GF-D8 (cell line): ENCODE results near the gene KDM4D.
"Not testable (repeated sequence)": the region's sequence is repeated elsewhere in the genome, so short reads cannot be mapped to it uniquely, and the experiment has no call there.

ENCODE experiments used
- DNase-seq: peaks from one replicate; lab custom pipeline; 2025; lab: John Stamatoyannopoulos, UW

Gene KDM4D

DNA sequence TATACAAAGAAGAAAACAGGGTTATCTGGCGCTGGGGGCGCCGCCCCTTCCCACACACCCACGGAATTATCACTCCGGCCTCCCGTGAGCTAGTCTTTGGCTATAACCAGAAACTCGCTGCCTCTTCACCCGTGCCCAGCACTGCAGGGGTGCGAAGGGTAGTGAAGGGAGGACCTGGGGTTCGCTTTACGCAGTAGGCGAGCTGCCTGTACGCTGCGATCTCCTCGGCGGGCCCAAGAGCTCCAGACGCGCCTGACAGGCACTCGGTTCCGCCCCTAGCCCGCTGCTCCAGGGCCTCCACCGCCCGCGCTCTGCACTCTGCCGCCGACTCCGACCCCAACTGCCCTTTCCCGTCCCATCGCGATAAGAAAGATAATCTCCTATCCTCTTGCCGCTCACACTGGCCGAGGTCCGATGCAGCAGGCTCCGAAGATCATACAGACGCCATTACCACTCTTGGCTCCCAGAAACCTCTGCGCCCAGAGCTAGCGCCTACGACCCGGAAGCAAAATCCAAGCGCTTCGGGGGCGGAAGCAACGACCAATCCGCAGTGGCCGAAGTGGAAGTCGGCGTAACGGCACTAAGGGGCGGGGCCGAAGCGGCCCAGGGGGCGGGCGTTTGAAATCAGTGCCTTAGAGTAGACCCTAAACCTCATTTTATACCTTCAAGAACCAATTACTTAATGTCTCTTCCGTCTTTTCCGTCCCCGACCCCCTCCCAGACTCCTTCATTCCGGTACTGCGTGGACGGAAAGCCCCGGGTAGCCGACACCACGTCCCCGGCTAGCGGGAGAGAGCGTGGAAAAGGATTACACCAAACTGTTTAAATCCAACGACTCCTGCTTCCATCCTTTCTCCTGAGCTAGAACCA lies at the start of gene KDM4D, which contains the start of gene CWC15:
TSS of gene KDM4D (plus strand) at position 611 of the 870 bp plus-strand sequence. CDS start 23,664 bp downstream, outside the sequence.
TSS of gene CWC15 (minus strand) at position 458 of the 870 bp plus-strand sequence. CDS start 1,371 bp downstream, outside the sequence.
- DNase-seq, result peak; percentile 69

DNA sequence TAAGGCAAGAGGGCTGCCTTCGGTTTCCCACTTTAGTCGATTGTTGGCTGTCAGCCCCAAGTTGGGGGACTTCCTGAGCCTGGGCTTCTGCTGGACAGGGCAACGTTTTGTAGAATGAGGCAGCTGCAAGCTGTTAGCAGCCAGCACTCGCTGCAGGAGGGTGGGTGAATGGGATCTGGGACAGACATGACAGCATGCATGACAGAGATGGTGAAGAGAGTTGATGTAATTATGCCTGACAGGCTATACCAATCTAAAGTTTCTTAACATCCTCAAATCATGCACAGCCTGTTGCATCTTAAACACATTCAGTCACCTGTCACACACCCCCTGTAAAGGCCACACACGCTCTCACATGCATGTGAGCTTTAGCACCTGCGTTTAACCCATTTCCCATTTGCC lies 49.3 kb upstream of the KDM4D start:
- DNase-seq, result no peak

DNA sequence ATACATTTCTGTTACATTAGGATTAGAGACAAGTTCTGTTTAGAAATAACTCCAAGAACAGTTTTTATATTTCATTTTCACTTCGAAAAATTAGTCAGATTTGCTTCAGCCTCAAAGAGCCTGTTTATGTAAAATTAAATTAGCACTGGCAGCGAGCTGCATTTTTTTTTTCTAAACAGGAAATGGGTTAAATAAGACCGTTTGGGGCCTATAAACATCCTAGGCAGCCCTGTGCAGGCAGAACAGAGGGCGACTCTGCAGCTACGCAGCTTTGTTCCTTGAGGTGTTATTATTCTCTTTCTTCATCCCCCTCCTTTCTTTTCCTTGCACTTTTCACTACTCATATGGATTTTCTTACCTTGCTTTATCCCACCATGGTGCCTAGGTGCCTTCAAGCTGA lies 48.9 kb upstream of the KDM4D start:
- DNase-seq, result no peak

DNA sequence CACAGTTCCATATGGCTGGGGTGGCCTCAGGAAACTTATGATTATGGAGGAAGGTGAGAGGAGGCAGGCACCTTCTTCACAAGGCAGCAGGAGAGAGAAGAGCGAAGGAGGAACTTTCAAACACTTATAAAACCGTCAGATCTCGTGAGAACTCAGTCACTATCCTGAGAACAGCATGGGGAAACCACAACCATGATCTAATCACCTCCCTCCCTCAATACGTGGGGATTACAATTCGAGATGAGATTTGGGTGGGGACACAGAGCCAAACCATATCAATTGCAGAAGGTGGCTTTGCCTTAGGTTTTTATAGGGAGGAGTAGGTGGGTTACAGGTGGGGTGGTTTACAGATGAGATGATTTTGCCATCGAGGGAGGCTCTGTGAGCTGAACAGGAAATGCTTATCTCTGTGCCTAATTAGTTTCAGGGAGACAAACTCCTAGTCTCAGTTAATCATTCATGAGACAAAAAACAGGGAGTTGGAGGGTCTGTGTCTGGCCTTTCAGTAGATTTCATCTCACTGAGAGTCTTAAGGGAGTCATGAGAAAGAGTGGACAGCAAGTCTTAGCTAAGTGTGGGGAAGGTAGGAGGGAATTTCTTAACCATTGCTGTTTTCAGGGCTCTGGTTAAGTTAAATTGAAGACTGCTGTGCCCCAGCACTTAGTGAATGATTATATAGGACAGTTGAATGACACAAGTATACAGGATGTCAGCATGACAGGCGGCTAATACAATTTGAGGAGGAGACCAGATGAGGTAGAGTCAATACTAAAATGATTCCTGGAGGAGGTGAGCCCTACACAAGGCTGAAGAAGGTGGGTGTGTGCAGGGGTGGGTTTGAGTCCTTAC lies 47.9 kb upstream of the KDM4D start:
- DNase-seq, result no peak

DNA sequence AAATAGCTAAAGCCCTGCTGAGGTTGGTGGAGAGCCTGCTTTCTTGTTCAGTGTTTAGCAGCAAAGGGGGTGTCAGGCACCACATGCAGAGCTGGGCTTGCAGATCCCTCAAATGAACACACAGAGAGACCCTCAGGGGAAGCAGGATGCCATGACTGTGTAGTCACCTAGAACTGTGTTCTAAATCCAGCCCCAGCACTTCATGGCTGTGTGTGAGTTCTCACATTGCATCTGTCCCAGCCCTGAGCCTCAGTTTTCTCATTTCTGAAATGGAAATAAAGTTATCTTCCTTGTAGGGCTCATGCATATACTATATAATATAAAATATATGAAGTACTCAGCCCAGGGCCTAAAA lies 47.3 kb upstream of the KDM4D start:
- no peak for DNase-seq

DNA sequence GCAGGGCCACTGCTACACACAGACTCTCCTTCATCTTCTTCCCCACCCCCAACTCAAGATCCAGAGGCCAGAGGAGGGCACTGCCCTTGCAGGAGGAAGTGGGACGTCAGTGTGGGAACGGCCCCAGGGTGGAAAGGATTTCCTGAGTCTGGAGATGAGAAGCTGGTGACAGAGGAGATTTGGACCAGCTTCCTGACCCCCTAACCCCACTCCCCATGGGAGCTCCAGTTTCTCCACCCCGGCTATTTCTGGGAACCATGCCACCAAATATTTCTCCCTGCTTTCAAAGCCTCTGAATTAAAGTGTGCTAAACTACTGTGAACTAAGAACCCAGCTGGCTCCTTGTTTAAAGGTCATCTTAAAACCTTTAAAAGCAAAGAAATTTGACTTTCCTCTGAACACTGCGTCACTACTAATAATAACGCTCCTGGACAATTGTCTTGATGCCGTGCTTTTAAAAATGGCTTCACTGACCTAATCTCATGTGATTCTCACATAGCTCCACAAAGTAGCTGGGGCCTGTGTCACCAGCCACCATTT lies 46.7 kb upstream of the KDM4D start:
- no peak for DNase-seq

DNA sequence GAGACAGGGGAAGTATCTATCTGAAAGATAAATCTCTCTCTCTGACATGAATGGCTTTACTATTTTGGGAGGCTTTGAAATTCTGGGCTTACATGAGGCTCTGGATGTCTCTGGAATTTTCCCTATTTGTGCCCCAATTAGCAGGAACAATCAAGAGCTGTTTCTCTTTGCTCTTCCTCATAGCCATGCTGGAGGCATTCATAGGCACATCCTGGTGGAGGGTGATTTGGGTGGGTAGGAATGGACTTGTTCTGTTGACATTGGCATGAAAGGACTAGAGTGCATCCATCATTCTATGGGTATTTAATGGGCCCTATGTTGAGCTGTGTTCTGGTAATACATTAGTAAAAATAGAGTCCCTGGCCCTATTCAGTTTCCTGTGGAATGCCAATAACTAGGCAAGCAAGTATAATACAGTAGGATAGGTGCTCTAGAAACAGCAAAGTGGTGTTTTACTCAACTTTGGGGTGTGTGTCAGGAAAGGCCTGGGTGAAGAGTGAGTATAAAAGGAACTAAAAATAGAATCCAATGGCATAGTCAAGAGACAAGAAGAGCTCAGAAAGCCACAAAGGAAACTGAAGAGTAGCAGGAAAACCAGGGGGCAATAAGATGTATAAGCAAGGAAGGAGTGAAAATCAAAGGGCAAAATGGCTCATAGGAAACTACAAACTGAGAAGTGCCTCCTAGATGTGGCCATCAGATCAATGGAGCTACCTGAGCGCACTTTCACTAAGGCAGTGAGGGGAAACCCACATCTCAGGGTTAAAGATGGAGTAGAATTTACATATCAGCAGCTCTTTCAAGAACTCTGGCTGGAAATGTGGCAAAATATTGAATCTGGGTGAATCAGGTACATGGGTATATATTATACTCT lies 45.2 kb upstream of the KDM4D start:
- no peak for DNase-seq

DNA sequence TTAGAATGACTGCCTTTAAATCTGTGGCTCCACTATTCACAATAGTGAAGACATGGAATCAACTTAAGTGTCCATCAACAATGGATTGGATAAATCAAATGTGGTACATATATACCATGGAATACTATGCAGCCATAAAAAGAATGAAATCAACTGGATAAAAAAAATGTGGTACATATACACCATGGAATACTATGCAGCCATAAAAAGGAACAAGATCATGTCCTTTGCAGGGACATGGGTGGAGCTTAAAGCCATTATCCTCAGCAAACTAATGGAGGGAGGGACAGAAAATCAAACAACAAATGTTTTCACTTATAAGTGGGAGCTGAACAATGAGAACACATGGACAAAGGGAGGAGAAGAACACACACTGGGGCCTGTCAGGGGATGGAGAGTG lies 41.4 kb upstream of the KDM4D start:
- DNase-seq, result not testable (repeated sequence)

DNA sequence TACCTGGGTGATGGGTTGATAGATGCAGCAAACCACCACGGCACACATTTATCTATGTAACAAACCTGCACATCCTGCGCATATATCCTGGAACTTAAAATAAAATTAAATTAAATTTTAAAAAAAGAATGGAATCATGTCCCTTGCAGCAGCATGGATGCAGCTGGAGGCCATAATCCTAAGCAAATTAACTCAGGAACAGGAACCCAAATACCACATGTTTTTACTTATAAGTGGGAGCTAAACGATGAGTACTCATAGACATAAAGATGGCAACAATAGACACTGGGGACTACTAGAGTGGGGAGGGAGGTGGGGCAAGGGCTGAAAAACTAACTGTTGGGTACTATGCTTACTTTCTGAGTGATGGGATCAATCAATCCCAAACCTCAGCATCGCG lies 41.0 kb upstream of the KDM4D start:
- no peak for DNase-seq

DNA sequence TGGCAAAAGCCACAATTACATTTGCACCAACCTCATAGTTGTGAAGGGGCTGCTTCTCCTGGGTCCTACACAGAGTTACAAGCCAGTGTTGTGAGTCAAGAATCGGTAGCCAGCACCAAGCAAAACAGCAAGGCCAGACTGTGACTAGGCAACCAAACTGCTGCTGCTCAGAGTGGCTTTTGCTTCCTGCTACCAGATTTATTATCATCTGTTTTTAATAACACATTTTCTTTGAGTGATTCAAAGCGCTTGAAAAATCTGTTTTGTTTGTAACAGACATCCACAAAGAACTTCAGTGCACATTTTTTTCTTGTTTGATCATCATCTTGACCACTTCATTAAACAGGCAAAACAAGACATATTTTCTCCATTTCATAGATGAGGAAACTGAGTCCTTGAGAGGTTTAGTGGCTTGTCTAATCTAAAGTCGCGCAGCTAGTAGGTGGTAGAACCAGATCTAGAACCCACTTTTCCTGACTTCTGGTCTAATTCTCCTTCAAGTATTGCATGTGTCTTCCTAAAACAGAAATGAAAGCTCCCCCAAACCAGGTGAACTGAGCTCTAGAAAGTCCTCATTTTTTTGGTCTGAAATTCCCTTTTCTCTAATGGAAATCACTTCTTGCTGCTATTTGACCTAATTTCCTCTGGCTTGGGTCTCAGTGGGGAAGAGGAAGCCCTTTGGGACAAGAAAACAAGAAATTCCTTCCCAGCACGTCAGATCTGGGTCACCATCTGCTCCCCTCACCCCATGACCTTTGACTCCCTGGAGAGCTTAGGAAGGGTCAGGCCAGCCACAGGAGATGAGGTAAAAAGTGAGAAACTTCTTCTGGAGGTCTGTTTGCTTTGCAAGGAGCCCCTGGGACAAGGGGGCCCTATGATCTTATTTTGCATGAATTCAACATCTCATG lies 40.0 kb upstream of the KDM4D start:
- DNase-seq, result no peak

DNA sequence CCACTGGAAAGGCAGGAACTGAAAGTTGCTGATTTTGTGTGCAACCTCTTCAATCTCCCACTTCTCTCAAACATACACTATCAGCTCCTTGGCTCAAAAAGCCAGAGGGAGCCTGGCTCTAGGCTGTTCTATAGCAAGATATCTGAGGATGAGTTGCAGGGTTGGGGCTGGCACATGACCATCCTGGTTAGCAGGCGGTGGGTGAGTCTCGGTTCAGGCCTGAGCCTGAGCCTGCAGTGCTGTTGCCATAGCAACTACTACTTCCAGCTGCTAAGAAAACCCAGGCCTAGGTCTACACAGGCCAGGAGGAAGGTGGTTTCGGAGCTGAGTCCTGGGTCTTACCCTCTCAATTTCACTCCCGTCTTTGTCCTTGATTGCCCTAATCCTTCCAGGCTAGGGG lies 39.1 kb upstream of the KDM4D start:
- no peak for DNase-seq

DNA sequence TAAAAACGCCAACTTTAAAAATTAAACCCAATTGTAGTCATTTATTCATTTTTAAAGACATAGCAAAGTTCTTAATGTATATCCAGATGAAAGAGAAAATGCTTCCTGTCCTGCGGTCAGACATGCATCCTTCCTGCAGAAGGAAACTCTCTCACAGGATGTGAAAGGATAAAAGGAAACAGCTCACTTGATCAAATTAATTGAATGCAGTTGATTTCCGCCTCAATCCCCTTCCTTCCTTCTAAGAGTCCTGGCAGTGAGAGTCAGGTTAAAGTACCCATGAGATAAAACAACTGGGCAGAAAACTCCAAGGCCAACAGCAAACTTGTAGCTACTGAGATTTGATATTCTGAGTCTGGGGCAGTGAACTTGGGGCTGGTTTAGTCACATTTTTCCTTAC lies 38.7 kb upstream of the KDM4D start:
- DNase-seq, result no peak

DNA sequence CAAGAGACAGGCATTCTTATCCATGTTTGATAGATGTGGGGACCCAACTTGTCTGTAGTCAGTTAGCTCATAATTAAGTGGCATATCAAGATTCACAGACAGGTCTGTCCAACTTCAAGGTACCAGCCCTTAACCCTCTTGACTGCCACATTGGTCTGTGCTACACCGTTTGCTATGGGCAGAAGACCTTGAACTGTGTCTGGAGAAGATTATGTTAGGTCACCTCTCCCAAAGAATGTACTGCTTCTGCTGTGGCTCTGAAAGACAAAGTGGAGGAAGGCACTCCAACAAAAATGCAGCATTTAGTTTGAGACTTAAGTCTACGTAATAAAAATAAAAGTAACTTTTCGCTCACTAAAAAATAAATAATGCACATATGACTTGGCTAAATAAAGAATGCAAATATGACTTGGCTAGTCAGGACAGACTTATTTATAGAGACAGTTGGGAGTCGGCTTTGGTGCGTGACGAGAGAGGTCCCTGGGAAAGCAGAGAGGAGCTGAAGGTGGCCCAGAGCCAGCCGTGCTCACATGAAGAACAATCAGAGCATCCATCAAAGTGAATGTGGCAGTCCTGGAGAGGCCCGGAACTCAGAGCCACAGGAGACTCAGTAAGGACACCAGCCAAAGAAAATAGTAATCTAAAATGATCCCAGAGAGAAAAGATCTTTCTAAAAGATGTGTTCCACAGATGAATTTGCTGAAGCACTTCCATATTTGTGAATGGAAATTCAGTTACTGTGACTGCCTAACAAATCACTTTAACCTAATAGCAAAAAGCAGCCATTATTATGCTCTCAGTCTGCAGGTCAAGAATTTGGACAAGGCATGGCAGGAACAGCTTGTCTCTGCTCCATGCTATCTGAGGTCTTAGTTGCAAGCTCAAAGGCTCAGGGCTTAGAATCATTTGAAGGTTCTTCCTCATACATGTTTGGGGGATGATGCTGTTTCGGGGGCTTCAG lies 35.1 kb upstream of the KDM4D start:
- DNase-seq, result no peak

DNA sequence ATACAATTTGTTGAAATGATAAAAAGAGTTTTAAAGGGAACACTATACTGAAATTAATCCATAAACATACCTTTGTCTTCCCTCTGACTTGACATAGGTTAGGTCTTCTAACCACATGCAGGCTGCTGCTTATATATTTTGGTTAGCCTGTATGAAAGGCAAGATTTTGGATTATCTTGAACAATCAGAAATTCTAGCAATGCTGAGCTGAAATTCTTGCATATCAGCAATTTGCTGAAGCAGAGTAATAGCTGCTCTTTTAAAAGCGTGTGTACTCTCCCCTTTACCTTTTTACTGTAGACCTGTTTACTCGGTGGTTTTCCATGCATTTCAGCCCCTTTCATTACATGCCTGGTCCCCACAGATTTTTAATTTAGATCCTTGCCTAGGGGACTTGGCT lies 34.2 kb upstream of the KDM4D start:
- DNase-seq, result no peak

DNA sequence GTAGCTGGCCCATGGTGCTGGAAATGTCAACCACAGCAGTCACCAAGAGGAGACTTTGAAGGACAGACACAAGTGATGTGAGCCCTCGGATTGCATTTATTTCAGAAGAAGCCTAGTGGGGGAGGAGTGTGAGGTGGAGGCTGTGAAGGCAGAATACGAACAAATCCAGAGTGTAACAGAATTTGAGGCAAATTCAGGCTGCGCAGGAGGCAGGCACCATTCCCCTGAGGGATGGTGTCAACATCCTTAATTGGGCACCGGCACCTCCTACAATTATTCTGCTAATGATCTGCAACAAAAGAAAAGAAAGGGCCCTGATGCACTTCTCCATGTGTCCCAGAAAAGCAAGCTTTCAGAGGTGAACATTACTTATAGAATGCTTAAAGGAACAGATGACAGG lies 32.4 kb upstream of the KDM4D start:
- no peak for DNase-seq

DNA sequence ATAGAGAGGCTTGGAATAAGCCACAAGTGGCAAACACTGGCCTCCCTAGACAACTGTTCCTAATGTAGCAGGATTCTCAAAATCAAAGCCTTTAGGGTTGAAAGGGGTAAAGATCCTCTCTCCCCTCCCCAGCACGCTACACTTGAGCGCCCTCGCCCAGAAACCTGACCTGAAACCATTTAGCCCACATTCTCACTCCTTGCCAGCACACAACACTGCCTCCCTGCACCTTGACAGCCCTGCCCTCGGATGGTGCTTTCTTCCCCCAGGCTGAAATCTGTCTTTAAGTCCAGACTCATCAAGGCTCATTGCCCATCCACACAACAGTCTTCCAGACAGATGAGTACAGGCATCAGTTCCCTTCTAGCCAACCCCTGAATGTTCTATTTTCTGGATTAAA lies 26.7 kb upstream of the KDM4D start:
- no peak for DNase-seq

DNA sequence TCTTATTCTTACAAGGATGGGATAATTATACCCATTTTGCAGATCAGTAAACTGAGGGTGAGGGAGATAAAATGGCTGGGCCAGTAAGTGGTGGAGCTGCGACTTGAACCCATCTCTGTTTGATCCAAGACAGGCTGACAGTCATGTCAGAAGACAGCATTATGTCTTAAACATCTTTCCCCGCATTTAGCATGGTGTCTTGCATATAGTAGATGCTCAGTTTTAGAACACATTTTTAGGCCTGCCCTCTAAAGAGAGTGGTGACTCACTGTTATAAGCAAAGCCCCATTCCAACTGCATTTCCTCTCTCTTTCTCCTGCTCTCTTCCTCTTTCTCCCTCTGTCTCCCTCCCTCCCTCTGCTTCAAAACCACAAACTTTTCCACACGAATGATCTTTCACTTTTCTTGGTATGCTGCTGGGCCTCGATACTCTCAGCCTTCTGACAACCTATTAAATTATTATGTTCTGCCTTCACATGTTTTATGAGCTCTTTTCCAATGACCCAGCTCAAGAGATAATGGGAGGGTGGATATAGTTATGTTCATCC lies 25.4 kb upstream of the KDM4D start:
- peak; percentile 7 for DNase-seq

DNA sequence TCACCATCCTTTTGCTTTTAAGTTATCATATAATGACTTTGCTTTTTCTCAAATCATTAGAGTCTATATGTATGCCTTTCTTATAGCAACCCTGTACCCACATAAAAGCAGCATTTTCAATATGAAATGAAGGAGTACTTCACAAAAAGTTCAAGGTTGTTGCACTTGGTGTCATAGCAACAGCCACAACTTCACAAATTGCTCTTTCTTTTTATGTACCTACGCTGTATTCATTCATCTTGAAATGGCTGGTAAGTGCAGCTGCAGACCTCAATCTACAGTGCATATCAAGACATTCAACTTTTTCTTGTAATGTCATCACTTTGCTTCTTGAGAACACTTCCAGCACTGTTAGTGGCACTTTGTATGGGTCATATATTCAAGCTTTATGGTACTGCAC lies 18.8 kb upstream of the KDM4D start:
- DNase-seq, result no peak

DNA sequence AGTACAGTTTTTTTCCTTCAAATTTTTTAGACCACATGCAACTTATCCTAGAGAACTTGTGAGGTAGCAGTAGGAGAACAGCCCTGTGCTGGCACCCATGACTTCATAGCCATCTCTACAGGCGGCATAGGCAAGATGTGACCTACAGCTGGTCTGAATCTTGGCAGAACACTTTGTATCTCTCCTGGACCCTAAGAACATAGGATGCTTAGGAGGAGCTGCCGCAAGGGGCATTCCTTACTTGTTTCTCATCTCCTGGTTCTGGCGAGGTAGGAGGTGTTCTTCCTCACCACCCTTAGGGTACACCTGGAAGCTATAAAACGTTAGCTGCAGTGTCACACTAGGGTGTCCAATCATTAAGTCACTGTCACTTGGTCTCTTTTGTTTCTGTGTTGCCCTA lies 16.5 kb upstream of the KDM4D start:
- no peak for DNase-seq
